NCI-H82 treated with DMSO at 0.1 percent for 48 hours (cell line): ENCODE measurements around the gene RPL21.
"Not testable (repeated sequence)": the region's sequence is repeated elsewhere in the genome, so short reads cannot be mapped to it uniquely, and the experiment has no call there.

Source experiments
- DNase-seq: peaks from one replicate; lab custom pipeline; 2025; ENCODE audit not compliant: unreplicated experiment; lab: John Stamatoyannopoulos, UW

The RPL21 gene

DNA sequence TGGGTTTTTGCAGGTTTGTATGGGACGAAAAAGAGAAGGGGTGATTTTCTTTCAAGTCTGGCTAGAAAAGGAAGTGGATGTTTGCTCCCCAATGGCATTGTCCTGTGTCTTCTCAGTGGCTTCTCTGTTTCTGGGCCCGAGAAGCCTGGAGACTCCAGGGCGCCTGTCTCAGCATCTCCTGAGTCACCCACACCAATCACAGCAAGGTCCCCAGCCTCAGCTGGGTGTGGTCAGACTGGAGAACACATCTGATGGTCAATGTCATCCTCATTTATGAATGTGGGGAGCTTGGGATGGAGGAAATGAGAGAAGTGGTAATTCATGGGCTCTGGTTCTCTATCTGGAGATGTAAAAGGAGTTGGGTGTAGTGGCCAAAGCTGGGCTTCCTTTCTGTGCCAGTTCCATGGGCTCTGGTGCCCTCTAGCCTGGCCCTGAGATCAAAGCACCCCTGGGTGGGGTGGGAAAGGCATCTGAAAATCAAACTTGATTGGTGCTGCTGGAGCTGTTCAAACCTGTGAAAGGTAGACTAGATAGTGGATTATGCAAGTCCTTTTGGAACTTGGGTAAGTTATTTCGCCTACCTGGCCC, 32.6 kb downstream of the RPL21 start:
- DNase-seq = no peak

DNA sequence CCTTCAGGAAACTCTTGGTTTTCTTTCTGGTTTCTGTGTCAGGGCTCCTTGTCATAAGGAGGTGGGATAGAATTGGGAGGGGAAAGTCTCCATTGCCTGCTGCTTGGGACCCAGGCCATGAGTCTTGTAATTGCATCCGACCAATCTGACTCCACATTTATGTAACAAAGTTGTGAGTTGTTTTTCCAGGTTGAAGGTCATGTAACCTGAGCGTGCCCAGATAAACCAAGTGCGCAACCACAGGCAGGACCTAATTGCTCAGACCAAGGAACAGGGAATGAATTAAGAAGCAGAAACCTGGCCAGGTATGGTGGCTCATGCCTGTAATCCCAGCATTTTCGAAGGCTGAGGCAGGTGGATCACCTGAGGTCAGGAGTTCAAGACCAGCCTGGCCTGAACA, 37.0 kb downstream of the RPL21 start:
- DNase-seq = no peak

GRCh38 chr13:27289011-27289665, 37.8 kb downstream of the RPL21 start:
- DNase-seq = no peak

DNA sequence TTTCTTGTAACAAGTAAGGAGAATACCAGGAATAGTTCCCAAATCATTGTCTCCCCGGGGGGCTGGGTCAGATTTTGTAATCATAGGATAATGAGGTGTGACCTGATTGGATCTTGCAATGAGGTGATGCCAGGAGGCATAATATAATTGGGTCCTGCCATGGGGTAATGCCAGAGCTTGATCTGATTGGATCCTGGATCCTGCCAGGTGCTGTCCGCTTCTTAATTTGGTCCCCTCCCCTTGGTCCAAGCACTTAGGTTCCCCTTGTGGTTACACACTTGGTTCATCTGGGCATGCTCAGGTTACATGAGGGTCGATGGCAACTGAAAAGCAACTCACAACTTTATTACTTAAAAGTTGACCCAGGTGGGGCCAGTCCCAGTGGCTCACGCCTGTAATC, 39.4 kb downstream of the RPL21 start:
- no peak for DNase-seq

DNA sequence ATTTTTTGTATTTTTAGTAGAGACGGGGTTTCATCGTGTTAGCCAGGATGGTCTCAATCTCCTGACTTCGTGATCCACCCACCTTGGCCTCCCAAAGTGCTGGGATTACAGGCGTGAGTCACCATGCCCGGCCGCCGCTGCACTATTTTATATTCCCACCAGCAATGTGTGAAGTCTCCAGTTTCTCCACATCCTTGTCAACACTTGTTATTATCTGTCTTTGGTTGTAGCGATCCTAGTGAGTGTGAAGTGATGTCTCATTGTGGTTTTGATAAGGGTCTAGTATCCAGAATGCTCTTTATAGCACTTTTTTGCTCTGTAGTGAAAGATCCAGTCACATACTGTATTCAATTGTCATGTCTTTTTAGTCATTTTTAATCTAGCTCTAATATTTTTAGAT, 40.6 kb downstream of the RPL21 start:
- DNase-seq = not testable (repeated sequence)

DNA sequence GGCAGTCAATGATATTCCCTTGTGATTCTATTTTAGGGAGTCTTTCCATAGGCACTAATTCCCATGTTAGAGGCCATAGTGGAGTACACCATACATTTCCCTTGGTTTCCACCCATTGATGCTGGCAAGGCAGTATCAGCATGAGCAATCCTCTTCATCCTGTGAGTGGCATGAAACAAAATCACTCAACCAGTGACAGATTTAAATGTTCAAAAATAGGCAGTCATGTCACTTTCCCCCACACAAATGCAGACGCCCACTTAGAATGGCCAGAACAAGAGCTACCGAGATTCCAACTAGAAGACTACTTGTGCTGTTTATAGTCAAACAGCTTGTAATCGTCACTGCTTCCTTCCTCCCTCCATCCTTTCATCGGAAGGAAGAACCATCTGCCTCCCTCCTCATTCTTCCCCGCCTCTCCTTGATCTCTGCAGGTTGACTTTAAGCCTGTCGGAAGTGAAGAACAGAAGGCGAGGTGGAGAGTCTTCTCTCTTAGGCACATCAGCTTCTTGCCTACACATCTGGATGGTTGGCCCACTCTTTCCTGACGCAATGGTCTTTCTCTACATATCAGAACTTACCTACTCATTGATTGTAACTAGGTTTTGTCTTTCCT, 41.8 kb downstream of the RPL21 start:
- no peak for DNase-seq

DNA sequence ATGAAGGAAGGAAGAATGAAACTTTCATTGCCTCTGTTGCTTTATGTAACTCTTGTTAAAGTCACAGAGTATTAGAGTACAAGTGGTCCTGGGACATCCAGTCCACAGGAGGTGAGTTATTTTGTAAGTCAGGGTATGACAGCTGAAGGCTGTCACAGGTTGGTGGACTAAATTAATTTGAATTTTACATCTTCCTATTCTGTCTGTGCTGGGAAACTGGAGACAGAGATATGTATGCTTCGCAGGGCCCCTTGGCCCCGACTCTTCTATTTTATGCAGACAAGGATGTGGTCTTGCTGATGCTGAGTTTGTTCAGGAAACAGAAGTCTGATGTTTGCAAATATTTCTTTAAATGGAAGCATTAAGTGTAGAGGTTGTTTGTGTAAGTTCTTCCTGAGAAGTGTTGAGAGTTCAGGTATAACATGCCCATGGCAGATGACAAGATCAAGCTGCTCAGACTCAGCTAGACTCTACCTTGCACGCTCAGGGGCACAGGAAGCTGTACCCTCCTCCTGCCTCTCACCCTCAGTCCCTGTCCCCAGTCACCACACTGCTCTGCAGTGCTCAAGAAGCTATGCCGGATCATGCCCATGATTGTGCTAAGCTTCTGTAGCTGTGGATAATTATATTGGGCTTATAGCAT, 42.6 kb downstream of the RPL21 start:
- no peak for DNase-seq

DNA sequence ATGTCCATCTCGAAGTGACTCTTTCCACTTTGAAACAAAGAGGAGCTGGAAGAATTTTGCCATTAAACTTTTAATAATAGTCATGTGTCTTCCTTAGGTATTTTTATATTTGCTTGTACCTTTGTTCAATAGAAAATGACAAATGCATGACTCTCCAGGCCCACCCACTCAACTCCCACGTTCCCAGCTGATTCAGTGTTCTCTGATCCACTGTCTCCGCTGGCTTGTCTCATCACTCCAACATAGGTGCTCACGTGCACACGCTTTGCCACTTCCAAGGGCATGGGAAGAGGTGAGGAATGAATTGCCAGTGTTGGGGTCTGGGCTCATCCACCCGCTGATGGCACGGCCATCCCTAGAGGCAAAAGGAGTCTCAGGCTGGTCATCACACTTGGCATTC, 43.7 kb downstream of the RPL21 start:
- no peak for DNase-seq

- DNase-seq = no peak
Measured at GRCh38 chr13:27295660-27296059, 44.3 kb downstream of the RPL21 start.

GRCh38 chr13:27296496-27296895, 45.1 kb downstream of the RPL21 start:
- DNase-seq = no peak

DNA sequence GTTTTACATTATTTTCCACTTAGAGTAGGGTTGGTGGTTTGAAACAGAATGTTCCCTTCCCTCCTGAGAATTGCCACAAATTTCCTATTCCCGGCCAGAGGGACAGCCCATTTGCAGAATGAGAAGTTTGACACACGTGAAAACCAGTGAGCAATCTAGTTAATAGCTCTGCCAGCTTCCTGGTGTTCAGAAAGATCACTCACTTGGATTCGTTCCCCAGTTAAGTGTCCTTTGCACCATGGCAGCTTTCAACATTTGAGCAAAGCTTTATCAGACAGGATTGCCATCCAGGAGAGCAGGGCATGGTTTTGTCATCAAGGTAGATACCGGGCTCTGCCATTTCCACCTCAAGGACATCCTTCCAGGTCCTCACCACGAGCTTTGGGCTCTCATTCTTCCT, 47.5 kb downstream of the RPL21 start:
- DNase-seq = no peak

GRCh38 chr13:27300406-27300805, 49.0 kb downstream of the RPL21 start:
- not testable (repeated sequence) for DNase-seq

DNA sequence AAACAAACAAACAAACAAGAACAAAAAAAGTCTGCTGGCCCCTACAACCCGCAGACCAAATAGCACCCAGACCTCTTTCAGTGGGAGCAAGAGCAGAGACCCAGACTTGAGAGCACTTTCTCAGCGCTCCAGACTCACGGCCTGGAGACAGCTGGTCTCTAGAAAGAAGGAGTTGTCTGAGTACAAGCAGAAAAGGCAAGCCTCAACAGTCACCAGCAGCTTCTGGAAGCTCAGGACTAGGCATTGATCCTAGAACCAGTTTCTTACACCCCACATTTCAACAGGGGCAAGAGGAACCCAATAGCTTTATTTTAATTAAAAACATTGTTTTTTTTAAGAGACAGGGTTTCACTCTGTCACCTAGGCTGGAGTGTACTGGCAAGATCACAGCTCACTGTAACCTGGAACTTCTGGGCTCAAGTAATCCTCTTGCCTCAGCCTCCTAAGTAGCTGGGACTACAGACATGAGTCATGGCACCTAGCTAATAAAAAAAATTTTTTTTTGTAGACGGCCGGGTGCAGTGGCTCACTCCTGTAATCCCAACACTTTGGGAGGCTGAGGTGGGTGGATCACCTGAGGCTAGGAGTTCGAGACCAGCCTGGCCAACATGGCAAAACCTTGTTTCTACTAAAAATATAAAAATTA, 49.7 kb downstream of the RPL21 start:
- no peak for DNase-seq

DNA sequence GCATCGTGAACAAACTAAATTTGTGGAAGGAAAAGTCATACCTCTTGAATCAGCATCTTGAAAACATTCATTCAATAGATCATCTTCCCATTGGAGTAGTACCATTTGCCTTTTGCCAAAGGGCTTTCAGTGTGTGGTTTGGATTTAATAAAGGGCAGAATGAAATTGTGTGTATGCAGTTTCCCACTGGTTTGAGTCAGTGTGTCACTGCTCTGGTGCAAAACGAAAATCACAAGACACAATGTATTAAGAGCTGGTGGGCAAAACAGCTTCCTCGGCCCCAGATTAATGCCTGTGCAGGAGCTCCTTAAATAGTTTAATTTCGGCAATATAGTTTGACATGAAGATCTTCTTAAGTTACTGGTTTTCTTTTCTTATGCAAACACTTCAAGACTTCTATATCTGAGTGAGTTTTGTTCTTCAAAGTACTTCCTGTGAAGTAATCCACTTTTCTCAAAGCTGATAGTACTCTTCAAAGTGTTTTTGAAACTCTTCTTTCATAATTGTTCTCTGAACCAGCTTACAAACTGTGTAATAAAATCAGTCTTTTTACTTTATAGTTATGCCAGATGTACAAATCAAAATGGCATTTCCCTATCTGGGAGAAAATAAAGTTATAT, 51.4 kb downstream of the RPL21 start:
- DNase-seq = no peak

- no peak for DNase-seq
Measured at GRCh38 chr13:27304099-27304498, 52.7 kb downstream of the RPL21 start.

- no peak for DNase-seq
Measured at GRCh38 chr13:27304611-27305010, 53.3 kb downstream of the RPL21 start.
